Measurements from ENCODE around the gene GABRB2. TPM values are rescaled to one million over a fixed set of nuclear protein-coding genes. Genes with fewer than 3 reads are reported as not detected.

GABRB2 gene
- total RNA-seq, 2 experiments from 2014 or later, result 1.4 to 5.1 TPM

- TF ChIP-seq EZH2phosphoT487 (IDR thresholded peaks at IDR 0.05; ENCODE audit: borderline replicate concordance, low read depth, low read length), result no peak
- no peak for TF ChIP-seq CTCF (conservative IDR thresholded peaks at IDR 0.05; ENCODE audit: low read length)
- no peaks in the 10 kb centered on the region for H4K20me1 ChIP-seq (ENCODE audit: insufficient read depth, low read length)
- no peaks in the 10 kb centered on the region for H3K4me1 ChIP-seq (ENCODE audit: insufficient read depth, low read length, poor library complexity, severe bottlenecking)
- no peaks in the 10 kb centered on the region for H3K9me3 ChIP-seq (ENCODE audit: low read length)
- H3K4me3 ChIP-seq (ENCODE audit: low read depth, low read length, poor library complexity, severe bottlenecking), result no peak overlapping the region
- no peak overlapping the region for H3K4me2 ChIP-seq (ENCODE audit: low read length)
- no peak overlapping the region for H2AFZ ChIP-seq (ENCODE audit: low read length)
- H3K9me2 ChIP-seq (ENCODE audit: insufficient read depth, low read length), result no peaks in the 10 kb centered on the region
- intact Hi-C loops (cut with micrococcal nuclease; ENCODE audit: unreplicated experiment), result no loop called here
- POLR2A ChIA-PET, result no interaction called here
- no peak overlapping the region for H3K27ac ChIP-seq (ENCODE audit: low read depth, low read length, poor library complexity, severe bottlenecking)
- BruUV-seq (replicated peaks), result no TSS peak
- DNase-seq (ENCODE audit: low spot score), result no peak
- H3K79me2 ChIP-seq (ENCODE audit: insufficient read depth, low read depth, low read length), result no peaks in the 10 kb centered on the region
- CTCF ChIA-PET (ENCODE audit: unreplicated experiment), result no interaction called here
- no peaks in the 10 kb centered on the region for H3K36me3 ChIP-seq (ENCODE audit: insufficient read depth, low read length)
Observed at GRCh38 chr5:161410640-161411039, 135.9 kb downstream of the GABRB2 start.

- no TSS peak for BruUV-seq (replicated peaks)
Observed at GRCh38 chr5:161409471-161409870, 137.1 kb downstream of the GABRB2 start.

More at GRCh38 chr5:161409471-161409870, 137.1 kb downstream of the GABRB2 start:
- Histone ChIP-seq H3K9me2 (ENCODE audit: insufficient read depth, low read length) (no peaks in the 10 kb centered on the region), H3K4me1 (ENCODE audit: insufficient read depth, low read length, poor library complexity, severe bottlenecking) (no peaks in the 10 kb centered on the region), H3K36me3 (ENCODE audit: insufficient read depth, low read length) (no peaks in the 10 kb centered on the region), H2AFZ (ENCODE audit: low read length) (no peak overlapping the region), H3K4me2 (ENCODE audit: low read length) (no peak overlapping the region), H3K4me3 (ENCODE audit: low read depth, low read length, poor library complexity, severe bottlenecking) (no peak overlapping the region), H3K9me3 (ENCODE audit: low read length) (no peaks in the 10 kb centered on the region), H3K79me2 (ENCODE audit: insufficient read depth, low read depth, low read length) (no peaks in the 10 kb centered on the region), H3K27ac (ENCODE audit: low read depth, low read length, poor library complexity, severe bottlenecking) (no peak overlapping the region), H4K20me1 (ENCODE audit: insufficient read depth, low read length) (no peaks in the 10 kb centered on the region)
- no peak for DNase-seq (ENCODE audit: low spot score)
- POLR2A ChIA-PET, result no interaction called here
- intact Hi-C loops (cut with micrococcal nuclease; ENCODE audit: unreplicated experiment), result no loop called here
- CTCF ChIA-PET (ENCODE audit: unreplicated experiment), result interaction anchor here (0.6 kb wide), 1 partner anchor 24 kb away, joined by 3 read pairs; no protein-coding TSS in a partner anchor
- TF ChIP-seq CTCF (conservative IDR thresholded peaks at IDR 0.05; ENCODE audit: low read length) (no peak), EZH2phosphoT487 (IDR thresholded peaks at IDR 0.05; ENCODE audit: borderline replicate concordance, low read depth, low read length) (no peak)
